Activated CD8-positive, alpha-beta memory T cell treated with anti-CD3 and anti-CD28 coated beads, Interleukin-2, amount 10 ng/mL, durations not matched to agents 7 days and 5 days (primary cell): ENCODE data around the gene ZNF678. TPM values are rescaled to one million over a fixed set of nuclear protein-coding genes. Genes with fewer than 3 reads are reported as not detected.

Experiments used
- ATAC-seq: fragments of 150-1000 bp; cut with Tn5 transposase; one replicate; pipeline ENCODE4 v1.10.0; 2021; ENCODE audit warnings: moderate library complexity
- CTCF ChIA-PET: fragments of 350-600 bp; sonication (Branson Sonifier 250); formaldehyde crosslinking; loops from one replicate; lab custom pipeline; 2021; ENCODE audit warnings: antibody characterized with exemption; lab: Charles Lee
- DNase-seq: peaks from one replicate; pipeline ENCODE4 v3.0.0-alpha.2; 2020
- H3K27ac Mint-ChIP-seq: one replicate; pipeline ENCODE4 v1.8.0; 2021; ENCODE audit warnings: mild to moderate bottlenecking, mixed read lengths
- H3K27me3 Mint-ChIP-seq: one replicate; pipeline ENCODE4 v1.8.0; 2021; ENCODE audit warnings: mixed read lengths
- H3K36me3 Mint-ChIP-seq: one replicate; pipeline ENCODE4 v1.8.0; 2021; ENCODE audit warnings: mild to moderate bottlenecking, mixed read lengths
- H3K4me1 Mint-ChIP-seq: one replicate; pipeline ENCODE4 v1.8.0; 2021; ENCODE audit warnings: mixed read lengths
- H3K4me3 Mint-ChIP-seq: one replicate; pipeline ENCODE4 v1.8.0; 2021; ENCODE audit warnings: mild to moderate bottlenecking, moderate library complexity, mixed read lengths
- H3K9me3 Mint-ChIP-seq: one replicate; pipeline ENCODE4 v1.8.0; 2022; ENCODE audit warnings: low read depth, mixed read lengths
- total RNA-seq, 2 experiments: library from RNA; stranded (reverse); gene quantifications; one replicate each; pipeline ENCODE4 v1.2.3, GENCODE V29; 2021

ZNF678 gene
- 1 to 10 TPM; 3.7 to 6.7 TPM for total RNA-seq

GRCh38 chr1:227563324-227564201 is at the start of gene ZNF678:
ZNF678 (plus strand) TSS chr1:227563556; CDS start chr1:227650992, 87,436 bp downstream.
- H3K27ac Mint-ChIP-seq: peak within 1 kb of the TSS; percentile 89
- peaks cover 22% of the 10 kb centered on the region for H3K9me3 Mint-ChIP-seq
- peaks cover 21% of the 10 kb centered on the region for H3K4me1 Mint-ChIP-seq
- H3K27me3 Mint-ChIP-seq: peaks cover 24% of the 10 kb centered on the region
- H3K36me3 Mint-ChIP-seq: peaks cover 42% of the 10 kb centered on the region
- CTCF ChIA-PET: interaction anchor here (0.6 to 3.8 kb wide), 7 partner anchors 14 to 1595 kb away, joined by 3 to 20 read pairs (median 4); no protein-coding TSS in a partner anchor
- ATAC-seq (peak; percentile 94), DNase-seq (peak; percentile 93)
- peak within 1 kb of the TSS; percentile 94 for H3K4me3 Mint-ChIP-seq

- no peaks in the 10 kb centered on the region for H3K9me3 Mint-ChIP-seq
- DNase-seq (no peak), ATAC-seq (no peak)
- peaks cover 2% of the 10 kb centered on the region for H3K27me3 Mint-ChIP-seq
- H3K27ac Mint-ChIP-seq: no peak overlapping the region
- H3K4me1 Mint-ChIP-seq: no peaks in the 10 kb centered on the region
- no peaks in the 10 kb centered on the region for H3K36me3 Mint-ChIP-seq
- CTCF ChIA-PET: no interaction called here
- no peak overlapping the region for H3K4me3 Mint-ChIP-seq
Observed at GRCh38 chr1:227518876-227519275, 44.5 kb upstream of the ZNF678 start.

- Mint-ChIP-seq H3K4me3 (no peak overlapping the region), H3K9me3 (no peaks in the 10 kb centered on the region), H3K36me3 (no peaks in the 10 kb centered on the region), H3K4me1 (no peaks in the 10 kb centered on the region), H3K27me3 (peaks cover 4% of the 10 kb centered on the region), H3K27ac (no peak overlapping the region)
- CTCF ChIA-PET: no interaction called here
- no peak for ATAC-seq
- no peak for DNase-seq
Observed at GRCh38 chr1:227521782-227522181, 41.6 kb upstream of the ZNF678 start.

- Mint-ChIP-seq H3K27ac (no peak overlapping the region), H3K4me3 (no peak overlapping the region), H3K36me3 (peaks cover 2% of the 10 kb centered on the region), H3K27me3 (peaks cover 12% of the 10 kb centered on the region), H3K4me1 (no peaks in the 10 kb centered on the region), H3K9me3 (peaks cover 13% of the 10 kb centered on the region)
- CTCF ChIA-PET: interaction anchor here (1.3 kb wide), 1 partner anchor 16 kb away, joined by 3 read pairs; no protein-coding TSS in a partner anchor
- ATAC-seq: no peak
- no peak for DNase-seq
Observed at GRCh38 chr1:227526524-227526923, 36.8 kb upstream of the ZNF678 start.

GRCh38 chr1:227532019-227532619 is 31.2 kb upstream of the ZNF678 start:
- ATAC-seq: no peak
- CTCF ChIA-PET: interaction anchor here (0.8 kb wide), 1 partner anchor 11 kb away, joined by 4 read pairs; no protein-coding TSS in a partner anchor
- Mint-ChIP-seq H3K27me3 (peaks cover 8% of the 10 kb centered on the region), H3K4me3 (no peak overlapping the region), H3K36me3 (peaks cover 2% of the 10 kb centered on the region), H3K27ac (no peak overlapping the region), H3K9me3 (peaks cover 15% of the 10 kb centered on the region), H3K4me1 (no peaks in the 10 kb centered on the region)
- DNase-seq: no peak

- DNase-seq (no peak), ATAC-seq (no peak)
- CTCF ChIA-PET: interaction anchor here (1.1 to 2.1 kb wide), 2 partner anchors 24 to 218 kb away, joined by 3 to 5 read pairs; partner anchors contain the start of gene ZNF678
- Mint-ChIP-seq H3K4me1 (peaks cover 3% of the 10 kb centered on the region), H3K4me3 (no peak overlapping the region), H3K27me3 (peaks cover 3% of the 10 kb centered on the region), H3K36me3 (no peaks in the 10 kb centered on the region), H3K27ac (no peak overlapping the region), H3K9me3 (no peaks in the 10 kb centered on the region)
Observed at GRCh38 chr1:227540170-227541098, 22.9 kb upstream of the ZNF678 start.

- Mint-ChIP-seq H3K36me3 (no peaks in the 10 kb centered on the region), H3K4me1 (peaks cover 3% of the 10 kb centered on the region), H3K27ac (no peak overlapping the region), H3K9me3 (no peaks in the 10 kb centered on the region), H3K27me3 (peaks cover 3% of the 10 kb centered on the region), H3K4me3 (no peak overlapping the region)
- DNase-seq: no peak
- ATAC-seq: no peak
- CTCF ChIA-PET: interaction anchor here (1.1 to 2.1 kb wide), 2 partner anchors 23 to 217 kb away, joined by 3 to 5 read pairs; partner anchors contain the start of gene ZNF678
Observed at GRCh38 chr1:227541129-227541528, 22.2 kb upstream of the ZNF678 start.

- Mint-ChIP-seq H3K27ac (no peak overlapping the region), H3K4me3 (no peak overlapping the region), H3K9me3 (no peaks in the 10 kb centered on the region), H3K4me1 (peaks cover 3% of the 10 kb centered on the region), H3K27me3 (no peaks in the 10 kb centered on the region), H3K36me3 (no peaks in the 10 kb centered on the region)
- DNase-seq: no peak
- CTCF ChIA-PET: interaction anchor here (2.1 kb wide), 1 partner anchor 22 kb away, joined by 5 read pairs; the partner anchor contains the start of gene ZNF678
- ATAC-seq: no peak
Observed at GRCh38 chr1:227541796-227542152, 21.6 kb upstream of the ZNF678 start.

GRCh38 chr1:227542153-227543120 is 20.9 kb upstream of the ZNF678 start:
- H3K9me3 Mint-ChIP-seq: no peaks in the 10 kb centered on the region
- peaks cover 3% of the 10 kb centered on the region for H3K4me1 Mint-ChIP-seq
- no peaks in the 10 kb centered on the region for H3K36me3 Mint-ChIP-seq
- no peak overlapping the region for H3K4me3 Mint-ChIP-seq
- CTCF ChIA-PET: interaction anchor here (0.5 to 2.1 kb wide), 21 partner anchors 9 to 916 kb away, joined by 3 to 20 read pairs (median 3); partner anchors contain the start of gene ZNF678
- no peaks in the 10 kb centered on the region for H3K27me3 Mint-ChIP-seq
- H3K27ac Mint-ChIP-seq: no peak overlapping the region
- DNase-seq (peak; percentile 91), ATAC-seq (peak; percentile 98)

- peaks cover 3% of the 10 kb centered on the region for H3K4me1 Mint-ChIP-seq
- no peak for DNase-seq
- H3K36me3 Mint-ChIP-seq: no peaks in the 10 kb centered on the region
- no peaks in the 10 kb centered on the region for H3K27me3 Mint-ChIP-seq
- no peak for ATAC-seq
- H3K27ac Mint-ChIP-seq: no peak overlapping the region
- CTCF ChIA-PET: interaction anchor here (0.6 to 1.9 kb wide), 14 partner anchors 8 to 917 kb away, joined by 3 to 20 read pairs (median 3); partner anchors contain the start of gene ZNF678
- H3K9me3 Mint-ChIP-seq: no peaks in the 10 kb centered on the region
- no peak overlapping the region for H3K4me3 Mint-ChIP-seq
Observed at GRCh38 chr1:227543283-227544066, 19.9 kb upstream of the ZNF678 start.
